DND-41 (cell line): Measurements from ENCODE around the gene GLRA3.

Experiments used
- CTCF ChIP-seq: IDR thresholded peaks from 2 replicates; pipeline ENCODE4 v1.5.1; 2012; ENCODE audit warnings: borderline replicate concordance, low read length, moderate library complexity, mild to moderate bottlenecking; ENCODE audit not compliant: poor library complexity, severe bottlenecking; ENCODE audit errors: extremely low read depth
- EZH2 ChIP-seq: IDR thresholded peaks from 3 replicates; pipeline ENCODE4 v1.6.1; 2012; ENCODE audit warnings: borderline replicate concordance, low read depth, mild to moderate bottlenecking, moderate library complexity, low read length, inconsistent platforms; ENCODE audit not compliant: severe bottlenecking

GRCh38 chr4:174669270-174669669 lies 159.8 kb downstream of the GLRA3 start:
- TF ChIP-seq CTCF (no peak), EZH2 (no peak)
